MCF 10A (cell line): ENCODE results near the gene ARHGAP18. TPM values are rescaled to one million over a fixed set of nuclear protein-coding genes. Genes with fewer than 3 reads are reported as not detected.

Source experiments
- BruUV-seq: library from RNA; stranded (reverse); fragments of 400-500 nt; replicated peaks from 2 replicates; lab custom pipeline; 2021; lab: Mats Ljungman, UMichigan
- CTCF ChIA-PET: fragments of 300-600 bp; sonication (Branson Sonifier 250); formaldehyde crosslinking; extraction: SDS; loops from one replicate; lab custom pipeline; 2021; ENCODE audit warnings: antibody characterized with exemption, inconsistent platforms; lab: Yijun Ruan, JAX
- POLR2A ChIA-PET: fragments of 300-600, 350-650 bp; sonication (Branson Sonifier 250); formaldehyde crosslinking; extraction: SDS; loops from one replicate; lab custom pipeline; 2020; ENCODE audit warnings: antibody characterized with exemption, inconsistent platforms; lab: Yijun Ruan, JAX
- DNase-seq: peaks from one replicate; pipeline ENCODE4 v3.0.0-alpha.2; 2018; ENCODE audit not compliant: unreplicated experiment
- H3K27ac Mint-ChIP-seq: one replicate; pipeline ENCODE4 v1.8.0; 2022; ENCODE audit warnings: mild to moderate bottlenecking, low read depth, mixed read lengths; ENCODE audit not compliant: unreplicated experiment
- H3K27me3 Mint-ChIP-seq: one replicate; pipeline ENCODE4 v1.8.0; 2022; ENCODE audit warnings: mixed read lengths; ENCODE audit not compliant: insufficient read depth, unreplicated experiment
- H3K36me3 Mint-ChIP-seq: one replicate; pipeline ENCODE4 v1.8.0; 2022; ENCODE audit warnings: mild to moderate bottlenecking, moderate library complexity, mixed read lengths; ENCODE audit not compliant: insufficient read depth, unreplicated experiment
- H3K4me1 Mint-ChIP-seq: one replicate; pipeline ENCODE4 v1.8.0; 2022; ENCODE audit warnings: mixed read lengths; ENCODE audit not compliant: insufficient read depth, unreplicated experiment
- H3K4me3 Mint-ChIP-seq: one replicate; pipeline ENCODE4 v1.8.0; 2022; ENCODE audit warnings: mild to moderate bottlenecking, moderate library complexity, mixed read lengths; ENCODE audit not compliant: unreplicated experiment
- H3K9me3 Mint-ChIP-seq: one replicate; pipeline ENCODE4 v1.8.0; 2022; ENCODE audit warnings: mixed read lengths; ENCODE audit not compliant: unreplicated experiment
- CTCF ChIP-seq: fragments of 200-600 bp; IDR thresholded peaks from one replicate; pipeline ENCODE4 v1.8.0; 2022; ENCODE audit warnings: antibody characterized with exemption, mild to moderate bottlenecking; ENCODE audit not compliant: unreplicated experiment
- intact Hi-C: fragments of 100-400 bp; cut with micrococcal nuclease; formaldehyde crosslinking; loops from 2 replicates; pipeline ENCODE4 v1.14.1; 2022
- total RNA-seq: library from RNA; stranded (reverse); gene quantifications from 2 replicates; pipeline ENCODE4 v1.2.3, GENCODE V29; 2022

The ARHGAP18 gene
- total RNA-seq, 1 experiment from 2014 or later: 22.9 TPM

DNA sequence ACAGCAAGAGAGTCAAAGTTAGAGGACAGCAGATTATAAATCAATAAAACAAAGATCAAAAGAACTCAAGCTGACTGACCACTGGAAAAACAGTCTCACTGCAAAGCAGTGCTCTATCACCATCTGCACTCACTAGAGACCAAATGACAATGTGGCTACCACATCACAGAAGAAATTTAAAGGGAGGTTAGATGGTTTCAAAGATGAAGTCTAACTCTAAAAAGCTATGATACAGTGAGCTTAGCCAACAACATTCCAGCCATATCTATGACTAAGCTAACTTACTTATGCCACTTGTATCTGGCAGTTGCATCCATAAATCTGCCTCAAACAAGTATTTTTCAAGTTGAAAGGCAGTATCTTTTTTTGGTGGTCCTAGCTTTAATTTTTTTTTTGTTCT is 68.6 kb downstream of the ARHGAP18 start:
- no peak overlapping the region for H3K4me3 Mint-ChIP-seq
- ChIA-PET POLR2A (interaction anchor here (0.6 to 2.1 kb wide), 4 partner anchors 10 to 69 kb away, joined by 3 to 11 read pairs (median 4); partner anchors contain the start of gene ARHGAP18), CTCF (interaction anchor here (0.7 to 0.9 kb wide), 3 partner anchors 9 to 1818 kb away, joined by 3 to 4 read pairs (median 3); no protein-coding TSS in a partner anchor)
- peaks cover 37% of the 10 kb centered on the region for H3K4me1 Mint-ChIP-seq
- H3K36me3 Mint-ChIP-seq: peaks cover 13% of the 10 kb centered on the region
- no TSS peak for BruUV-seq
- H3K27me3 Mint-ChIP-seq: no peaks in the 10 kb centered on the region
- DNase-seq: peak; percentile 7
- H3K27ac Mint-ChIP-seq: no peak overlapping the region
- intact Hi-C loops: no loop called here
- no peak for TF ChIP-seq CTCF
- no peaks in the 10 kb centered on the region for H3K9me3 Mint-ChIP-seq

DNA sequence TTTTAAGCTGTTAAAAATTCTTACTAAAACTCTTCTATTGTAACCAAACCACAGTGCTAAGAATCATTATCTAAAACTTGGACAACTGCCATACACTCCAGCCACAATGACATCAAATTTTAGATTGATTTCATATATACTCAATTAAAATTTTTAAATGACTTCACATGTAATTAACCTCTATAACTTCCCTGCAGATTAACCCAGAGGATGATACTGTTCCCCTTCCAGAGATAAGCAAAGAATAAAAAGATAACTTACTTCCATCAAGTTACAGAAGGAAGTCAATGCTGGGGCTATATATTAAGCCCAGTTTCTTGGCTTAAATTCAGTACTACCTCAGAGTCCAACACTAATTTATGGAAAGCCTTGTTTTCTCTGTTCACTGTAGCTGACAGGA is 71.3 kb downstream of the ARHGAP18 start:
- peaks cover 20% of the 10 kb centered on the region for H3K4me1 Mint-ChIP-seq
- no peak overlapping the region for H3K4me3 Mint-ChIP-seq
- peak overlapping the region; percentile 69 for H3K27ac Mint-ChIP-seq
- DNase-seq: no peak
- no peaks in the 10 kb centered on the region for H3K9me3 Mint-ChIP-seq
- peaks cover 17% of the 10 kb centered on the region for H3K36me3 Mint-ChIP-seq
- intact Hi-C loops: no loop called here
- POLR2A ChIA-PET: no interaction called here
- TF ChIP-seq CTCF: no peak
- H3K27me3 Mint-ChIP-seq: no peaks in the 10 kb centered on the region
- CTCF ChIA-PET: interaction anchor here (0.7 to 1.8 kb wide), 2 partner anchors 38 to 40 kb away, joined by 3 to 6 read pairs; no protein-coding TSS in a partner anchor
- BruUV-seq: no TSS peak

GRCh38 chr6:129638055-129638684 is 71.8 kb downstream of the ARHGAP18 start:
- Mint-ChIP-seq H3K4me1 (peaks cover 18% of the 10 kb centered on the region), H3K9me3 (no peaks in the 10 kb centered on the region), H3K4me3 (no peak overlapping the region), H3K27ac (peak overlapping the region; percentile 69), H3K27me3 (no peaks in the 10 kb centered on the region), H3K36me3 (peaks cover 17% of the 10 kb centered on the region)
- no peak for DNase-seq
- intact Hi-C loops: no loop called here
- ChIA-PET CTCF (interaction anchor here (0.7 to 1.8 kb wide), 2 partner anchors 38 to 40 kb away, joined by 3 to 6 read pairs; no protein-coding TSS in a partner anchor), POLR2A (interaction anchor here (0.9 to 1.0 kb wide), 2 partner anchors 9 to 72 kb away, joined by 3 read pairs; partner anchors contain the start of gene ARHGAP18)
- TF ChIP-seq CTCF: no peak
- BruUV-seq: no TSS peak

- Mint-ChIP-seq H3K9me3 (no peaks in the 10 kb centered on the region), H3K4me3 (no peak overlapping the region), H3K4me1 (peaks cover 17% of the 10 kb centered on the region), H3K27ac (peak overlapping the region; percentile 69), H3K27me3 (no peaks in the 10 kb centered on the region), H3K36me3 (peaks cover 17% of the 10 kb centered on the region)
- CTCF ChIA-PET: interaction anchor here (1.2 to 1.8 kb wide), 2 partner anchors 39 to 93 kb away, joined by 3 to 6 read pairs; no protein-coding TSS in a partner anchor
- POLR2A ChIA-PET: interaction anchor here (0.9 to 1.0 kb wide), 2 partner anchors 8 to 72 kb away, joined by 3 read pairs; partner anchors contain the start of gene ARHGAP18
- intact Hi-C loops: no loop called here
- TSS peak; percentile 13 for BruUV-seq
- no peak for DNase-seq
- no peak for TF ChIP-seq CTCF
Measured at GRCh38 chr6:129637340-129638054, 72.5 kb downstream of the ARHGAP18 start.
